ENCODE results near the gene WDR27.

DNA sequence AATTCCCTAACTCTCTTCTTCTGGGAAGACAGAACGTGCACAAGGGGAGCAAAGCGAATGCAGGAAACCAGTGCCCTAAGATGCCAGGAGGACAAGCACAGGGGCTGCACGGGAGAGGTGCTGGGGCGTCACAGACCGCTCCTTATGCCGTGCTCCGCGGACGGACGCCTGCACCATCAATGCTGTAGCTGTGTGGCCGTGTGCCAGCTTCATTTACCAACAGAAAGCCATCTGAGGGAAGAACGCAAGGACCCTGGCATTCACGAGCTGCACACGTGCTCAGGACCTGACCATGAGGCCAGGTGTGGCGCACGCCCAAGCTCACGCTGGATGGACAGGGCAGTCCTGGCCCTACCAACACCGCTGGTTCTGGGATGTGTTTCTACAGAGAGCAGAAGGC lies 35.4 kb downstream of the WDR27 start:
- TF ChIP-seq, protein P1, sequence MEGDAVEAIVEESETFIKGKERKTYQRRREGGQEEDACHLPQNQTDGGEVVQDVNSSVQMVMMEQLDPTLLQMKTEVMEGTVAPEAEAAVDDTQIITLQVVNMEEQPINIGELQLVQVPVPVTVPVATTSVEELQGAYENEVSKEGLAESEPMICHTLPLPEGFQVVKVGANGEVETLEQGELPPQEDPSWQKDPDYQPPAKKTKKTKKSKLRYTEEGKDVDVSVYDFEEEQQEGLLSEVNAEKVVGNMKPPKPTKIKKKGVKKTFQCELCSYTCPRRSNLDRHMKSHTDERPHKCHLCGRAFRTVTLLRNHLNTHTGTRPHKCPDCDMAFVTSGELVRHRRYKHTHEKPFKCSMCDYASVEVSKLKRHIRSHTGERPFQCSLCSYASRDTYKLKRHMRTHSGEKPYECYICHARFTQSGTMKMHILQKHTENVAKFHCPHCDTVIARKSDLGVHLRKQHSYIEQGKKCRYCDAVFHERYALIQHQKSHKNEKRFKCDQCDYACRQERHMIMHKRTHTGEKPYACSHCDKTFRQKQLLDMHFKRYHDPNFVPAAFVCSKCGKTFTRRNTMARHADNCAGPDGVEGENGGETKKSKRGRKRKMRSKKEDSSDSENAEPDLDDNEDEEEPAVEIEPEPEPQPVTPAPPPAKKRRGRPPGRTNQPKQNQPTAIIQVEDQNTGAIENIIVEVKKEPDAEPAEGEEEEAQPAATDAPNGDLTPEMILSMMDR (conservative IDR thresholded peaks at IDR 0.05; ENCODE audit: low read length): no peak
- TF ChIP-seq EZH2phosphoT487 (IDR thresholded peaks at IDR 0.05; ENCODE audit: borderline replicate concordance, low read depth, low read length): no peak
